Measurements from ENCODE around the gene CYFIP2. TPM values are rescaled to one million over a fixed set of nuclear protein-coding genes. Genes with fewer than 3 reads are reported as not detected.

CYFIP2 gene
- total and polyA plus RNA-seq, 2 of the 13 experiments (the other 11 are each of a cell fraction or from before 2014, with no cell fraction given): 22.6 to 30.3 TPM

GRCh38 chr5:157288405-157289163, 22.7 kb downstream of the CYFIP2 start (continued):
- TF ChIP-seq ZBTB2 (CRISPR knock-in tag; IDR thresholded peaks at IDR 0.05; ENCODE audit: low read depth) (no peak), CHD4 (IDR thresholded peaks at IDR 0.05; ENCODE audit: borderline replicate concordance, low read length) (peak; percentile 91), SMAD1 (CRISPR knock-in tag; IDR thresholded peaks at IDR 0.05; ENCODE audit: borderline replicate concordance, low read depth) (no peak), ZBTB39 (CRISPR knock-in tag; IDR thresholded peaks at IDR 0.05) (no peak), RFXAP (CRISPR knock-in tag; IDR thresholded peaks at IDR 0.05; ENCODE audit: borderline replicate concordance) (no peak), ZBTB10 (CRISPR knock-in tag; IDR thresholded peaks at IDR 0.05; ENCODE audit: borderline replicate concordance) (no peak), ARID2 (CRISPR knock-in tag; IDR thresholded peaks at IDR 0.05; ENCODE audit: borderline replicate concordance) (no peak), IKZF5 (CRISPR knock-in tag; IDR thresholded peaks at IDR 0.05) (no peak), ZNF382 (CRISPR knock-in tag; IDR thresholded peaks at IDR 0.05; ENCODE audit: borderline replicate concordance) (no peak), PHF21A (CRISPR knock-in tag; IDR thresholded peaks at IDR 0.05) (0 out of 2 replicates have a peak, but pooled peaks have one; percentile 65), NPAS2 (CRISPR knock-in tag; IDR thresholded peaks at IDR 0.05; ENCODE audit: borderline replicate concordance) (no peak), CCDC6 (CRISPR knock-in tag; IDR thresholded peaks at IDR 0.05) (no peak), ZNF83 (CRISPR knock-in tag; IDR thresholded peaks at IDR 0.05; ENCODE audit: borderline replicate concordance) (no peak)
- TF ChIP-seq, protein P1, sequence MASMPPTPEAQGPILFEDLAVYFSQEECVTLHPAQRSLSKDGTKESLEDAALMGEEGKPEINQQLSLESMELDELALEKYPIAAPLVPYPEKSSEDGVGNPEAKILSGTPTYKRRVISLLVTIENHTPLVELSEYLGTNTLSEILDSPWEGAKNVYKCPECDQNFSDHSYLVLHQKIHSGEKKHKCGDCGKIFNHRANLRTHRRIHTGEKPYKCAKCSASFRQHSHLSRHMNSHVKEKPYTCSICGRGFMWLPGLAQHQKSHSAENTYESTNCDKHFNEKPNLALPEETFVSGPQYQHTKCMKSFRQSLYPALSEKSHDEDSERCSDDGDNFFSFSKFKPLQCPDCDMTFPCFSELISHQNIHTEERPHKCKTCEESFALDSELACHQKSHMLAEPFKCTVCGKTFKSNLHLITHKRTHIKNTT (CRISPR knock-in tag; IDR thresholded peaks at IDR 0.05): no peak
- TF ChIP-seq, protein P2, sequence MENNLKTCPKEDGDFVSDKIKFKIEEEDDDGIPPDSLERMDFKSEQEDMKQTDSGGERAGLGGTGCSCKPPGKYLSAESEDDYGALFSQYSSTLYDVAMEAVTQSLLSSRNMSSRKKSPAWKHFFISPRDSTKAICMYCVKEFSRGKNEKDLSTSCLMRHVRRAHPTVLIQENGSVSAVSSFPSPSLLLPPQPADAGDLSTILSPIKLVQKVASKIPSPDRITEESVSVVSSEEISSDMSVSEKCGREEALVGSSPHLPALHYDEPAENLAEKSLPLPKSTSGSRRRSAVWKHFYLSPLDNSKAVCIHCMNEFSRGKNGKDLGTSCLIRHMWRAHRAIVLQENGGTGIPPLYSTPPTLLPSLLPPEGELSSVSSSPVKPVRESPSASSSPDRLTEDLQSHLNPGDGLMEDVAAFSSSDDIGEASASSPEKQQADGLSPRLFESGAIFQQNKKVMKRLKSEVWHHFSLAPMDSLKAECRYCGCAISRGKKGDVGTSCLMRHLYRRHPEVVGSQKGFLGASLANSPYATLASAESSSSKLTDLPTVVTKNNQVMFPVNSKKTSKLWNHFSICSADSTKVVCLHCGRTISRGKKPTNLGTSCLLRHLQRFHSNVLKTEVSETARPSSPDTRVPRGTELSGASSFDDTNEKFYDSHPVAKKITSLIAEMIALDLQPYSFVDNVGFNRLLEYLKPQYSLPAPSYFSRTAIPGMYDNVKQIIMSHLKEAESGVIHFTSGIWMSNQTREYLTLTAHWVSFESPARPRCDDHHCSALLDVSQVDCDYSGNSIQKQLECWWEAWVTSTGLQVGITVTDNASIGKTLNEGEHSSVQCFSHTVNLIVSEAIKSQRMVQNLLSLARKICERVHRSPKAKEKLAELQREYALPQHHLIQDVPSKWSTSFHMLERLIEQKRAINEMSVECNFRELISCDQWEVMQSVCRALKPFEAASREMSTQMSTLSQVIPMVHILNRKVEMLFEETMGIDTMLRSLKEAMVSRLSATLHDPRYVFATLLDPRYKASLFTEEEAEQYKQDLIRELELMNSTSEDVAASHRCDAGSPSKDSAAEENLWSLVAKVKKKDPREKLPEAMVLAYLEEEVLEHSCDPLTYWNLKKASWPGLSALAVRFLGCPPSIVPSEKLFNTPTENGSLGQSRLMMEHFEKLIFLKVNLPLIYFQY (CRISPR knock-in tag; IDR thresholded peaks at IDR 0.05; ENCODE audit: borderline replicate concordance): no peak
